Esophagus muscularis mucosa (tissue), 4 donors: Measurements from ENCODE around the gene PACSIN3. TPM values are rescaled to one million over a fixed set of nuclear protein-coding genes. Genes with fewer than 3 reads are reported as not detected.

Experiments
- DNase-seq: peaks from one replicate; pipeline ENCODE4 v3.0.0-alpha.2; 2017; ENCODE audit errors: extremely low spot score
- H3K27ac ChIP-seq, 4 donors: fragments of 200-600 bp; sonication (generic); replicated peaks in 1 of 4; 1 replicate in 3 of 4; 2 replicates in 1 of 4; pipeline ENCODE4 v1.5.1; 2016 to 2019; ENCODE audit warnings: mild to moderate bottlenecking in 1 of 4
- H3K27me3 ChIP-seq, 4 donors: fragments of 200-600 bp; sonication (generic); one replicate each; pipeline versions ENCODE4 v1.5.1 to v1.6.0; 2016 to 2019
- H3K36me3 ChIP-seq, 4 donors: fragments of 200-600 bp; sonication (generic); one replicate each; pipeline ENCODE4 v1.5.1; 2016 to 2019
- H3K4me1 ChIP-seq, 4 donors: fragments of 200-600 bp; sonication (generic); one replicate each; pipeline ENCODE4 v1.5.1; 2016 to 2019
- H3K4me3 ChIP-seq, 4 donors: fragments of 200-600 bp; sonication (generic); 1 replicate in 2 of 4; 2 replicates in 2 of 4; pipeline ENCODE4 v1.5.1; 2016 to 2019; ENCODE audit warnings: mild to moderate bottlenecking in 4 of 4, moderate library complexity in 1 of 4
- H3K9me3 ChIP-seq, 4 donors: fragments of 200-600 bp; sonication (generic); 1 replicate in 3 of 4; 2 replicates in 1 of 4; pipeline ENCODE4 v1.5.1; 2016 to 2019
- CTCF ChIP-seq, 3 experiments: fragments of 200-600 bp in 2 of 3; fragments of 450-650 bp in 1 of 3; sonication (generic) in 2 of 3; IDR thresholded peaks; one replicate each; pipeline ENCODE4 v1.5.1; 2017 to 2019; ENCODE audit warnings: antibody characterized with exemption in 3 of 3, mild to moderate bottlenecking in 2 of 3, moderate library complexity in 1 of 3
- EP300 ChIP-seq: sonication (generic); formaldehyde crosslinking; IDR thresholded peaks from one replicate; pipeline ENCODE4 v1.6.1; 2017; ENCODE audit warnings: antibody characterized with exemption
- POLR2A ChIP-seq: fragments of 450-650 bp; IDR thresholded peaks from one replicate; pipeline ENCODE4 v1.6.1; 2017; ENCODE audit warnings: antibody characterized with exemption, moderate library complexity, mild to moderate bottlenecking, low read depth
- POLR2AphosphoS5 ChIP-seq, 2 donors: sonication (generic); formaldehyde crosslinking; IDR thresholded peaks; one replicate each; pipeline ENCODE4 v1.6.1; 2017; ENCODE audit warnings: antibody characterized with exemption in 2 of 2
- WGBS: methylation state at CpG from one replicate; pipeline ENCODE4 v1.1.5; 2018; 5-methylcytosine and 5-hydroxymethylcytosine counted together
- intact Hi-C: fragments of 100-400 bp; cut with DNase I; formaldehyde crosslinking; loops from one replicate; pipeline ENCODE4 v1.15.1; 2023
- total RNA-seq, 4 donors: library from RNA; depleted of rRNA; stranded (reverse); fragments of >200 nt; gene quantifications; one replicate each; pipeline versions ENCODE4 v1.1.0 to v1.2.1, GENCODE V29; 2016

Gene PACSIN3
- total RNA-seq, 4 donors from 2014 or later: 43.6 to 89.9 (median 56.0) TPM

GRCh38 chr11:47183969-47184368 lies 2.3 kb downstream of the PACSIN3 start:
- Histone ChIP-seq H3K9me3 (no peaks in the 10 kb centered on the region), H3K27me3 (peaks cover 0 to 5% (median 0%) of the 10 kb centered on the region in 4 donors), H3K4me1 (peaks cover 49 to 72% (median 66%) of the 10 kb centered on the region in 4 donors), H3K4me3 (peak overlapping the region in 2 of 4 donors; percentile 75 to 91), H3K27ac (peak overlapping the region; percentile 91 to 97 (median 95)), H3K36me3 (peaks cover 0 to 36% (median 18%) of the 10 kb centered on the region in 4 donors)
- intact Hi-C loops: loop anchor here (2.0 kb wide), 1 partner anchor 31 kb away; the partner anchor contains the start of gene DDB2
- no peak for DNase-seq
- TF ChIP-seq POLR2A: no peak
- no peak for TF ChIP-seq POLR2AphosphoS5 (IDR thresholded peaks at IDR 0.05)
- TF ChIP-seq CTCF (IDR thresholded peaks at IDR 0.05): no peak
- no peak for TF ChIP-seq EP300
- WGBS: 82% methylated on average over 7 of the region's 7 CpGs

- peaks cover 0 to 43% (median 24%) of the 10 kb centered on the region in 4 donors for H3K36me3 ChIP-seq
- 89% methylated on average over 19 of the region's 25 CpGs for WGBS
- H3K27me3 ChIP-seq: peaks cover 0 to 5% (median 0%) of the 10 kb centered on the region in 4 donors
- H3K4me1 ChIP-seq: peaks cover 55 to 71% (median 62%) of the 10 kb centered on the region in 4 donors
- H3K9me3 ChIP-seq: no peaks in the 10 kb centered on the region
- no peak for DNase-seq
- intact Hi-C loops: no loop called here
- H3K4me3 ChIP-seq: no peak overlapping the region
- TF ChIP-seq POLR2AphosphoS5 (IDR thresholded peaks at IDR 0.05) (no peak), POLR2A (no peak), CTCF (IDR thresholded peaks at IDR 0.05) (no peak), EP300 (no peak)
- H3K27ac ChIP-seq: peak overlapping the region; percentile 6 to 97 (median 63)
Observed at GRCh38 chr11:47183031-47183856, 3.0 kb downstream of the PACSIN3 start.

- Histone ChIP-seq H3K4me3 (no peak overlapping the region), H3K27me3 (peaks cover 0 to 5% (median 0%) of the 10 kb centered on the region in 4 donors), H3K27ac (peak overlapping the region in 1 of 4 donors; percentile 6), H3K9me3 (no peaks in the 10 kb centered on the region), H3K4me1 (peaks cover 55 to 71% (median 62%) of the 10 kb centered on the region in 4 donors), H3K36me3 (peaks cover 0 to 43% (median 26%) of the 10 kb centered on the region in 4 donors)
- WGBS: 93% methylated on average over 12 of the region's 17 CpGs
- no peak for DNase-seq
- intact Hi-C loops: no loop called here
- no peak for TF ChIP-seq CTCF (IDR thresholded peaks at IDR 0.05)
- no peak for TF ChIP-seq EP300
Observed at GRCh38 chr11:47182380-47182779, 3.9 kb downstream of the PACSIN3 start.

- H3K36me3 ChIP-seq: peaks cover 0 to 43% (median 26%) of the 10 kb centered on the region in 4 donors
- intact Hi-C loops: no loop called here
- 85% methylated on average over 6 of the region's 6 CpGs for WGBS
- no peak overlapping the region for H3K27ac ChIP-seq
- DNase-seq: no peak
- H3K27me3 ChIP-seq: peaks cover 0 to 5% (median 0%) of the 10 kb centered on the region in 4 donors
- no peak overlapping the region for H3K4me3 ChIP-seq
- TF ChIP-seq POLR2AphosphoS5 (IDR thresholded peaks at IDR 0.05): no peak
- TF ChIP-seq POLR2A: no peak
- TF ChIP-seq CTCF (IDR thresholded peaks at IDR 0.05): no peak
- H3K4me1 ChIP-seq: peaks cover 50 to 64% (median 55%) of the 10 kb centered on the region in 4 donors
- H3K9me3 ChIP-seq: no peaks in the 10 kb centered on the region
Observed at GRCh38 chr11:47181271-47181670, 5.0 kb downstream of the PACSIN3 start.
